Large intestine (tissue), 3 donors: ENCODE measurements around the gene BCDIN3D. TPM values are rescaled to one million over a fixed set of nuclear protein-coding genes. Genes with fewer than 3 reads are reported as not detected.

ENCODE experiments used
- DNase-seq, 2 donors: peaks; one replicate each; pipeline versions ENCODE4 v3.0.0 to v3.0.0-alpha.2; 2013
- H3K27ac ChIP-seq: one replicate; pipeline ENCODE4 v1.5.1; 2013; ENCODE audit warnings: low read length
- H3K27me3 ChIP-seq: 2 replicates; pipeline ENCODE4 v1.6.1; 2013; ENCODE audit warnings: low read length; ENCODE audit not compliant: control insufficient read depth, insufficient read depth
- H3K36me3 ChIP-seq: 2 replicates; pipeline ENCODE4 v1.6.1; 2013; ENCODE audit warnings: low read length; ENCODE audit not compliant: control insufficient read depth, insufficient read depth
- H3K4me1 ChIP-seq: one replicate; pipeline ENCODE4 v1.6.1; 2013; ENCODE audit warnings: low read length; ENCODE audit not compliant: control insufficient read depth, insufficient read depth
- H3K4me3 ChIP-seq: one replicate; pipeline ENCODE4 v1.5.1; 2013; ENCODE audit warnings: low read length
- H3K9me3 ChIP-seq: one replicate; pipeline ENCODE4 v1.6.1; 2013; ENCODE audit warnings: mild to moderate bottlenecking, low read depth, low read length, moderate library complexity; ENCODE audit not compliant: control insufficient read depth
- WGBS: methylation state at CpG from one replicate; pipeline ENCODE4 v1.1.5; 2013; ENCODE audit warnings: low lambda C conversion rate; ENCODE audit not compliant: insufficient coverage; 5-methylcytosine and 5-hydroxymethylcytosine counted together
- polyA plus RNA-seq: library from polyadenylated mRNA; unstranded; fragments of 120-200 nt; gene quantifications from one replicate; pipeline ENCODE4 v1.2.1, GENCODE V29; 2013

The BCDIN3D gene
- polyA plus RNA-seq, 1 donor: 6.1 TPM

- Histone ChIP-seq H3K27me3 (no peaks in the 10 kb centered on the region), H3K9me3 (no peaks in the 10 kb centered on the region), H3K4me1 (peaks cover 7% of the 10 kb centered on the region), H3K36me3 (peaks cover 24% of the 10 kb centered on the region), H3K4me3 (no peak overlapping the region), H3K27ac (no peak overlapping the region)
- no CpG with 5 or more reads among the region's 17 CpGs for WGBS
- DNase-seq: no peak
Measured at GRCh38 chr12:49796606-49797448, 46.1 kb downstream of the BCDIN3D start.

GRCh38 chr12:49796155-49796554 is 46.8 kb downstream of the BCDIN3D start:
- H3K27me3 ChIP-seq: no peaks in the 10 kb centered on the region
- no peak overlapping the region for H3K27ac ChIP-seq
- no CpG with 5 or more reads among the region's 12 CpGs for WGBS
- no peak for DNase-seq
- H3K9me3 ChIP-seq: no peaks in the 10 kb centered on the region
- H3K4me1 ChIP-seq: peaks cover 7% of the 10 kb centered on the region
- H3K4me3 ChIP-seq: no peak overlapping the region
- H3K36me3 ChIP-seq: peaks cover 18% of the 10 kb centered on the region

- H3K4me1 ChIP-seq: peaks cover 3% of the 10 kb centered on the region
- no peaks in the 10 kb centered on the region for H3K27me3 ChIP-seq
- H3K4me3 ChIP-seq: no peak overlapping the region
- no CpG with 5 or more reads among the region's 12 CpGs for WGBS
- H3K36me3 ChIP-seq: peaks cover 15% of the 10 kb centered on the region
- no peak overlapping the region for H3K27ac ChIP-seq
- H3K9me3 ChIP-seq: no peaks in the 10 kb centered on the region
- DNase-seq: no peak
Measured at GRCh38 chr12:49795654-49796105, 47.2 kb downstream of the BCDIN3D start.

- WGBS: no CpG with 5 or more reads among the region's 32 CpGs
- Histone ChIP-seq H3K27ac (no peak overlapping the region), H3K36me3 (peaks cover 15% of the 10 kb centered on the region), H3K4me3 (no peak overlapping the region), H3K9me3 (no peaks in the 10 kb centered on the region), H3K27me3 (no peaks in the 10 kb centered on the region), H3K4me1 (no peaks in the 10 kb centered on the region)
- no peak for DNase-seq
Measured at GRCh38 chr12:49794811-49795653, 47.9 kb downstream of the BCDIN3D start.

GRCh38 chr12:49794021-49794420 is 48.9 kb downstream of the BCDIN3D start:
- no peaks in the 10 kb centered on the region for H3K9me3 ChIP-seq
- no CpG with 5 or more reads among the region's 5 CpGs for WGBS
- no peak overlapping the region for H3K27ac ChIP-seq
- peaks cover 15% of the 10 kb centered on the region for H3K36me3 ChIP-seq
- no peak for DNase-seq
- H3K4me1 ChIP-seq: no peaks in the 10 kb centered on the region
- no peak overlapping the region for H3K4me3 ChIP-seq
- H3K27me3 ChIP-seq: no peaks in the 10 kb centered on the region

GRCh38 chr12:49793620-49794019 is 49.3 kb downstream of the BCDIN3D start:
- Histone ChIP-seq H3K36me3 (peaks cover 15% of the 10 kb centered on the region), H3K27me3 (no peaks in the 10 kb centered on the region), H3K27ac (no peak overlapping the region), H3K4me1 (no peaks in the 10 kb centered on the region), H3K9me3 (no peaks in the 10 kb centered on the region), H3K4me3 (no peak overlapping the region)
- no CpG with 5 or more reads among the region's 9 CpGs for WGBS
- no peak for DNase-seq

GRCh38 chr12:49792976-49793580 is 49.8 kb downstream of the BCDIN3D start:
- Histone ChIP-seq H3K4me1 (no peaks in the 10 kb centered on the region), H3K27ac (no peak overlapping the region), H3K36me3 (peaks cover 13% of the 10 kb centered on the region), H3K9me3 (no peaks in the 10 kb centered on the region), H3K27me3 (no peaks in the 10 kb centered on the region), H3K4me3 (no peak overlapping the region)
- no peak for DNase-seq
- no CpG with 5 or more reads among the region's 11 CpGs for WGBS

GRCh38 chr12:49792181-49792970 is 50.5 kb downstream of the BCDIN3D start:
- DNase-seq: no peak
- H3K4me3 ChIP-seq: no peak overlapping the region
- no peaks in the 10 kb centered on the region for H3K4me1 ChIP-seq
- no peak overlapping the region for H3K27ac ChIP-seq
- peaks cover 8% of the 10 kb centered on the region for H3K36me3 ChIP-seq
- WGBS: no CpG with 5 or more reads among the region's 20 CpGs
- no peaks in the 10 kb centered on the region for H3K9me3 ChIP-seq
- no peaks in the 10 kb centered on the region for H3K27me3 ChIP-seq

GRCh38 chr12:49791700-49792099 is 51.2 kb downstream of the BCDIN3D start:
- H3K36me3 ChIP-seq: peaks cover 6% of the 10 kb centered on the region
- no peak for DNase-seq
- no peaks in the 10 kb centered on the region for H3K4me1 ChIP-seq
- no peaks in the 10 kb centered on the region for H3K9me3 ChIP-seq
- WGBS: no CpG with 5 or more reads among the region's 23 CpGs
- no peak overlapping the region for H3K27ac ChIP-seq
- H3K27me3 ChIP-seq: no peaks in the 10 kb centered on the region
- H3K4me3 ChIP-seq: no peak overlapping the region
